ENCODE results near the gene NDUFV1. TPM values are rescaled to one million over a fixed set of nuclear protein-coding genes. Genes with fewer than 3 reads are reported as not detected.

Gene NDUFV1
- polyA plus RNA-seq, 1 donor = 209 TPM

DNA sequence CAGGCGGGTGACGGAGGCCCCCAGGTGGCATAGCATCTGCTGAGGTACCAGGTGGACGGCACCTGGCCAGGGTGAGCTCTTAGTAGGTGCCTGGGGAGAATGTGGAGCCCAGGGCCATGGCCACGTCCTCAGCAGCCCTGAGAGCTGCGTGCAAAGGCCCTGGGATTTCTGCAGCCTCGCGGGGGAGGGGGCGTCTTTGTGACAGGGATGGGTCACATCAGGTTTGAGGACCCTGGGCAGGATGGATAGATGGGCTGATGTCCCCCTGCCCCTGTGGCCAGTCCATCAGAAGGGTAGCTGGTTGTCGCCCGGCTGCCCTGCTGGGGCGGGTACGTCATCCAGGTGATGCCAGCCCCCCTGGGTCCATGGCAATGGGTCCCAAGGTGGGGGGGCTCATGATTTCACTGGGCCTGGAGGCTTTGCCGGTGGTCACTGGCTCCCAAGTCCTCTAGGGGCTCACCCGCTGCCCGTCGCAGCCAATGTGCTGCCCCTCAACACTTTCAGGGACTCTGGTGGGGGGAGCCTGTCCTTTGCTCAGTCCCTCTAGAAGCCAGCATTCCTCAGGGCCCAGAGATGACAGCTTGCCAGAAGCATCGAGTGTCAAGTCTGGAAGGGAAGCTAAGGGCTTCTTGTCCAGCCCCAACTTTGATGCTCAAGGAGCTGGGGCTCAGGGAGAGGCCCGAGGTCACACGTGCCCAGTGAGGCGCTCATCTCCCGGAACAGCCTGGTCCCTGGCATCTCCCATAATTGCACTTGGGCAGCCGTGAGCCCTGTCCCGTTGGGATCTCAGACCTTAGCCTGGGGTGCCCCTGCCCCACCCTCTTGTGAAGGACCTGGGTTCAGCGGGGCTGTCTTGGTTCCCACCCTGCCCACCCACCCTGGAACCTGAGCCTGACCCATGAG is 32.0 kb downstream of the NDUFV1 start:
- no peak for DNase-seq

DNA sequence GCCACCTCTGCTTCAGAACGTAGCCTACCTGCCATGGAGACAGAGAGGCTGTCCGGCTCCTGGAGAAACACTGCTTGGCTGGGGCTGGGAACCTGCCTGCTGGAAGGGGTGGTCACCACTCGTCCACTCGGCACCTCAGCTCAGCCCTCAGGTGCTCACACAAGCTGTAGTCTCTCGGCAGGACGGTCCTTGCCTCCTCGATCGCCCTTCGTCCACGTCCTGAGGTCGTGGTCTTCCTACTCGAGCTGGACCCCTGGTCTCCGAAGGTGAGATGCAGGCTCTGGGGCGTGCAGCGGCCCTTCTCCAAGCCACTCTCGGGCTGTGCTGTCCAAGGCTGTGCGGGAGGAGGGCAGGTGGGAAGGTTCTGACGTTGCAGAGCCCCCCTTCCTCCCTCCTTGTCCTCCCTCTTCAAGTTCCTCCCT is 32.7 kb downstream of the NDUFV1 start, which contains the start of gene TBX10:
TSS of gene TBX10 (minus strand) at position 326 of the 422 bp plus-strand sequence. CDS start at position 35, 291 bp downstream.
- no peak for DNase-seq

DNA sequence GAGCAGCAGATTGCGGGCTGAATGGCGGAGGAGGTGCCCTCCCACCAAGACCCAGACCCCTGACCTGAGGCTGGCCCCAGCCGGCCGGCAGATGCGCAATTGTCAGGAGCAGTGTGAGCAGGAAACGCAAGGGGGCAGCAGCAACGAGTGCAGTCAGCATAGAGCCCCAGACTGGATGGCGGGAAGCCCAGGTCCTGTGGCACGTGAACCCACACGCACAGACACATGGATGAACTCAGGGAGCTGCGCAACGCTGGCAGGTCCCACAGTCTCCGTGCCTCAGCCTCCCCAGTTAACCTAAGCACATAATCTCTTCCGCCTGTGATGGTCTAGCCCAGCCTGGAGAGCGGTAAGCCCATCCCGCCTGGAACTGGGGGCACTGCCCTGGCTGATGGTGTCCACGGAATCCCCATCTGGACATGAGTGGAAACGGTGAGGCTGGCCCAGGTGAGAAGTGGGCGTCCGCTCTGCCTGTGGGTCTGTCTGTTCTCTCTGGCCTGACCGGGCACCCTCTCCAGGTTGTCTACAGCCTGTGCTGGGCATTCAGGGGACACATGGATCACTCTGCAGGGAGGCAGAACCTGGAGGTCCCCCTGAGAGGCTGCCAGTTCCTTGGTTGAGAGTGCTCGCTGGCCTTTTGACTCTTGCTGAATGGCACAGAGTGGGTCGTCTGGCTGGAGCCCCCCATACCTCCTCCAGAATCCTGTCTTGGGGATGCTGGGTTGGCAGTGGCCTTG is 33.5 kb downstream of the NDUFV1 start:
- DNase-seq = no peak

DNA sequence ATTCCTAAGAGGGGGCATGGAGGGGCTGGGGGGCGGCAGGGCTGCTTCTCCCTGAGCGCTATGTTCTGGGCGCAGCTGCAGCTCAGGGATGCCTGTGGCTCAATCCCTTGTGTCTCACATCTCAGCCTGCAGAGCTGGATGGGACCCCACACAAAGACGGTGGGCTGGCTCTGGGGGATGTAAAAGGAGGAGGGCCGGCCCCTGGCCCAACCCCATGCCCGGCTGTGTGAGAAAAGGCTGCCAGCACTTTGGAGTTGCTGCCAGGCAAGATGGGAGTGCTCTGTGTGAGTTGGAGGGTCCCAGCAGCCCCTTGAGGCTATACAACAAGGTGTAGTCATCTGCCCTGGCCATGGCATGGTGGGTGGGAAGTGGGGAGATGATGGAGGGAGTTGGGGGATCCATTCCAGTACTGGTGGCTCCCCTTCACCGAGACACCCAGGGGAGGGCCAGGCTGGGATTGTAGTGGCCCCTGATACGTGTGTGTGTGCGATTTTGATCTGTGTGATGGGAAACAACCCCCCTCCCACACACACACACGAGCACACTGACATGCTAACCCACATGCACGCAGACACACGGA is 34.1 kb downstream of the NDUFV1 start:
- DNase-seq = no peak

DNA sequence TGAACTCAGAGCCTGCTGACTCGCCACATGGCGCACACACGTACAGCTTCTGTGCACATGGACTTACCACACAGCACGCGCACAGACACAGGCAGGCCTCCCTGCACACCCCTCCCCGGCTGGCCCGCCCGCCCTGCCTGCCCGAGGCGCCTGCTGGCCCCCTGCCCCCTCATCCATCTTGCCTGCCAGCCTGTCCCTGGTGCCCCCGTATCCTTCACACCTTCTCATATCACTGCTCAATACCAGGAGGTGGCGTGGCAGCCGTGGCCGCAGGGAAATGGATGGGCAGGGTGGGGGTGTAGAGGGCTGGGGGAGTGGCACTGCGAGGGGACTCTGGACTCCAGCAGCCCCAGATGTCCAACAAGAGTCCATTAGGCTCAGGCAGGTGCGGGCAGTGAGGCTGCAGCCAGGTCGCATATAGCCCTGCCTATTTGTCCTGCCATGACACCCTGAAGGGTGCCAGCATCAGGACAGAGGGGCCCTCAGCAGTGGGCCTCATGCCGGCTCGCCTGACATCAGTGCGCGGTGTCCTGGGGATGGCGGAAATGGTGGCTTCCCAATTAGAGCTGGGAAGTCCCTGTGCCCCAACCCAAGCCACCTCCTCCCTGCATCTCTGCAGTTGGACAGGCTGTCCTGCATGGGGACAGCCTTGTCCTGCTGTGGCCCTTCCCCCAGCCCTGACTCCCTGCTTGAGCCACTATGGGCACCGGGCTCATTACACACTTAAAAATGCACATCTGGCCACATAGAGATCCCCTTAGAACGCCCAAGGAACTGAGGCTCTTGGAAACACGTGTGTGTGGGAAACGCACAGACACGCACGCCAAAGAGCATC is 34.8 kb downstream of the NDUFV1 start:
- DNase-seq = no peak

DNA sequence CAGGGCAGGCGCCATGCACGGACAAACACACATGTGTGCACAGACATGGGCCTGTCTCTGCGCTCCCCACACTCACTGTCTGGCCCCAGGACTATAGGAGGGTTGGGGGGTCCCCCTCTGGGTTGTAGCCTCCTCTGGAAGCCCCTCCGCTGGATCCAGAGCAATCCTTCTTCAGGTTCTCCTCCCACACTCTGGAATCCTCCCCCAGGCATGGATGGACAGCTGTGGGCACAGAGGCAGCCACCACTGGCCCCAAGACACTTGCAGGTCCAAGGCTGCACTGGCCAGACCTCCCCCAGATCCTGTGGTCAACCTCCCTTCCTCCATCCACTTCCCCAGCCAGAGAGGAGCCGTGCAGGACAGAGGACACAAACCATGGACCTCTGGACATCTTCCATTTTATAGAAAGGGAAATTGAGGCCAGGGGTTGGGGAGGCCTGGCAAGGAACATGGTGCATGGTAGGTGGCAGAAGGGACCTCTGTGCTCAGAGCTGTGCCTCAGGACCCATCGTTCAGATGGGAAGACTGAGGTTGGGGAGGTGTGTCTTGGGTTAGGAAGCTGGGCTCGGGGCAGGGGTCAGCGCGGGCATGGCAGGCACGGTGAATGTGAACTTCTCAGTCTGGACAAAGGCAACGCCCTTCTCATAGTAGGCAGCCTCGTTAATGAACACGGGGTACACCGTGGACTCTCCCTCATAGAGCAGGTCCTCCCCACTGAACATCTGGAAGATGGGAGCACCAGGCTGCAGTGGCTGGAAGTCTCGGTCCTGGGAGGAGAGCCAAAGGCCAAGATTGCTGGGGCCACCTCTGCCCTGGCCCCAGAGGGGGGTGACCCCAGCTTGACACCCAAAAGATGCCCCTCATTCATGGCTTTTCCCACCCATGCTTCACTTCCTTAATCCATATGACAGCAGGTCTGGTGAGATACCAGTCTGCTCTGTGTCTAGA is 35.7 kb downstream of the NDUFV1 start:
- no peak for DNase-seq

DNA sequence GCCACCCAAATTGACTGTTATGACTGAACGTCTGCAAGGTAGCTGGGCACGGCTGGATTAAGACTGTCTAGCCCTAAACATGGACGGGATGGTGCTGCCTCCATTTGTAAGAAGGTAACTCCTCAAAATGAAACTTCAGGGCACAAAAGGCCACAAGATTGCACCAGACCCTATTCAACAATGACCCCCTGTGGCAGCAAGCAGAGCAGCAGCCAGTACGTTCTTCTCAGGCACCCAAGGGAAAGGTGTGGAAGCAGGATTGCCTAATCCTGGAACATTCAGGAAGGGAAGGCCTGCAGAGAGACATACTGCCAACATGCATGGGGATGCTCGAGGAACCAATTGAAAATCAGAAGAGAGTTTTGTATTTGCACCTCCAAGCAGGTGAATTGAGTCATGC is 37.3 kb downstream of the NDUFV1 start:
- no peak for DNase-seq

DNA sequence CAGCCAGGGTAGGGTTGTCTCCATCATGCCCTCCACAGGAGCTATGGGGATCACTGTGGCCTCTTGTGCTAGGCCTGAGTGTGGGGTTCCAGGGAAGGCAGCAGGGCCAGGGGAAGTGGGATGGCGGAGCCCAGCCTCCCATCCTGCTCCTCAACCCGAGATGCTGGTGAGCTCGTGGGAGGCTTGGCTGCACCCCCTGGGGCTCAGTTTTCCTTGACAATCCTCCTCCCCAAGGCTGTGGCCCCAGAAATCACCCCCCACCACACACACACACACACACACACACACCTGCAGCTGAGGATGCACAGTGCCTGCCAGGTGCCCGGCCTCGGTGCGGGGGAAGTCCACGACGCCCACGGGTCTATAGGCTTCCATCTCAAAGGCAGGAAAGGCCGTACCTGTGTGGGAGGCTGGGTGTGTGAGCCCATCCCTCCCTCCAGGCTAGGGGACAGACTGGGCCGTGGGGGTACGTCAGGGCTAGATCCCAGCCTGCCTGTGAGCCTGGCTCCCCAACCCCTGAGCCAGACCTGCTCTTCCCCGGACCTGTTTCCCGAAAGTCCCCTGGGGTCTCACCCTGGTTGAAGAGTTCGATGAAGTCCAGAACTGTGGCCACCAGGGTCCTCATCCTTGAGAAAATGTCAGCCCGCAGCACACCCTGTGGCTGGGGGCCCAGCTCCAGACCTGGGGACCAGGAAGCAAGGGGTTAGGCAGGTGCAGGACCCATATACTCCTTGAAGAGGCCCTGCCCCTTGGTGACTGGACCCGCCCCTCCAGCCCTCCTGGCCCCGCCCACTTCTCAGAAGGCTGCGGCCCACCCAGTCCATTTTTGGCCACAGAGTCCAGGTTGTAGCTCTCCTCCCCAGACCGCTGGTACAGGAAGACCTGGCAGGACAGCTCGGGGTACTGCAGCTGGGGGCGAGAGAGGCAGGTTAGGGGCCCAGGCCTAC is 38.0 kb downstream of the NDUFV1 start:
- no peak for DNase-seq

DNA sequence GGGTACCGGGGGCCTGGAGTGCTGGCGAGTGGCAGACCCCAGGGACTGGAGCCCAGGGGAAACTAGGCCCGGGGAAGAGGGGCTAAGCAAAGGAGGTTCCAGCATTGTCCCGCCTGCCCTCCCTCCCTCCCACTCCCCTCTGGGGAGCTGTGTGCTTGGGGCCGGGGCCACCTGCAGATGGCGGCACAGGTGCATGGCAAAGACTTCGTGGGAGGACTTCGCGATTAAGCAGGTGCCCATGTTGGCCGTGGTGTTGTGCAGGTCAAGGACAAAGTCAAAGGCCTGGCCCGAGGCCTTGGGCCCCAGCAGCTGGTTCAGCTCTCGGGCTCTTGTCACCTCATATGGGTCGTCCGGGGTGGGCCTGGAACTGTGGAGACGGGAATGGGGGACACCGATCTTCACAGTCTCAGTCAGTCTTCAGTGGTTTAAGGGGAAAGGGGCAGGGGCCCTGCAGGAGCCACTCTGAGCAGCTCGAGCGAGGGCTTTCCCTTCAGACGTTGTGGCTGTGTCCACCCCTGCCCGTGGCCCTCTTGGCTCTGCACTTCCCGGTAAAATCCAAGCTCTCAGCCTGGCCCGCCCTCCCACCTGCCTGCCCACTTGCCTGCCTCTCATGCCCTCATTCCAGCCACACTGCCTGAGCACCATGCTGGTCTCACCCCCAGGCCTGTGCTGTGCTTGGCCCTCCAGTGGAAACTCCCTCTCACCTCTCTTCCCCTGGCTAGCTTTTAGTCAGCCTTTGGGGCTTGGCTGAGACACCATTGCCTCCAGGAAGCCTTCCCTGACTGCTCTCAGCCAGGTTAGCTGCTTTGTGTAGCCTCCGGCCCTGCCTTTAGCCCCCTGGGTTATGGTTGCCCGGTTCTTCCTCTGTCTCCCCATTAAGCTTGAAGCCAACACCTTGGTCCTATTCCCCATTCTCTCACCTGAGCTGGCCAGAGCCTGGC is 39.1 kb downstream of the NDUFV1 start:
- DNase-seq = no peak

DNA sequence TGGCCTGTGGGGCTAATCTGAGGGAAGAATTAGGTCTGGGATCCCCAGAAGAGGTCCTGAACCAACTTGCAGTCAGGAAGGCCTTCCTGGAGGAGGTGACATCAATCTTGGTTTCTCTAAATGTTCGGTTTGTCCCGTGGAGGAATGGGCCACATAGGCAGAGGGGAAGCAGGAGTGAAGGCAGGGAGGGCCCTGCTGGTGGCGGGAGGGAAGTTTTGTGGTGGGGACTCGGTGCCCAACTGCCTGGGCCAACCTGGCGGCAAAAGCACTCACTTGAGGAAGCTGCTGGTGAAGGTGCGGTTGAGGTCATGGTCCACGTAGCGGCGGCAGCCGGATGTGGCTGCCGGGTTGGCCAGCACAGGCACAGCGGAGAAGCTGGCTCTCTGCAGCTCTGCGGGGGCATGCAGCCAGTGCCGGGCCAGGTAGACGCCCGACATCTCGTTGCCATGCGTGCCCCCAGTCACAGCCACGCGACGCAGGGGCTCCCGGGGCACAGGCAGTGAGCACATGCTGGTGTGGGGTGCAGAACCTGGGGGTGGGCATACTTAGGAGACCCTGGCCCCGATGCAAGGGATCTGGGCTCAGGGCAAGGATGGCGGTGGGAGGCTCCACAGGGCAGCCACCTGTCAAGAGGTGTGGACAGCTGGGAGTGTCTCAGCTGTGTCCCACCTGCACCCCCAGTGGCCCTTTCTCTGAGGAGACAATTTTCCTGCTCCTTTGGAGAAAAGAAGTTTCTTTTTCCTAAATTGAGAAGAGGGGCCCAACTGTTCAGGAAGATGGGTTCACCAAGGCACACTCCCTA is 40.0 kb downstream of the NDUFV1 start:
- DNase-seq = no peak

DNA sequence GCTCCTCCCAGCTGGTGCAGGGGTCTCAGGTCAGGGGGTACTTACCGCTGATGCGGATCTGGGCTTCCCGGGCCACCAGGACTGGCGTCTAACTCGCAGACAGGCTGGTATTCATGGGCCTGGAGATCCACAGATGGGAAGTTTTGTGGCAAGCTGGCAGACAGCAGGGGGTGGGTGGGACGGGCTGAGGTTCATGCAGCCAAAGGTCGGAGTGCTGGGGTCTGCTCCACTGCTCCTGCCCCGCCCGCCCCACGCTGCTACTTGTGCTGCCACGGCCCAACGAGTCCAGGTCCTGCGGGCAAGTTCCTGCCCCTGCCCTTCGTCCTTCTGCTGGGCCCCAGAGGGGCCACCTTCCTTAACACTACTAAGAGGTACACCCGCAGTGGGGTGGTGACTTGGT is 40.7 kb downstream of the NDUFV1 start:
- no peak for DNase-seq

DNA sequence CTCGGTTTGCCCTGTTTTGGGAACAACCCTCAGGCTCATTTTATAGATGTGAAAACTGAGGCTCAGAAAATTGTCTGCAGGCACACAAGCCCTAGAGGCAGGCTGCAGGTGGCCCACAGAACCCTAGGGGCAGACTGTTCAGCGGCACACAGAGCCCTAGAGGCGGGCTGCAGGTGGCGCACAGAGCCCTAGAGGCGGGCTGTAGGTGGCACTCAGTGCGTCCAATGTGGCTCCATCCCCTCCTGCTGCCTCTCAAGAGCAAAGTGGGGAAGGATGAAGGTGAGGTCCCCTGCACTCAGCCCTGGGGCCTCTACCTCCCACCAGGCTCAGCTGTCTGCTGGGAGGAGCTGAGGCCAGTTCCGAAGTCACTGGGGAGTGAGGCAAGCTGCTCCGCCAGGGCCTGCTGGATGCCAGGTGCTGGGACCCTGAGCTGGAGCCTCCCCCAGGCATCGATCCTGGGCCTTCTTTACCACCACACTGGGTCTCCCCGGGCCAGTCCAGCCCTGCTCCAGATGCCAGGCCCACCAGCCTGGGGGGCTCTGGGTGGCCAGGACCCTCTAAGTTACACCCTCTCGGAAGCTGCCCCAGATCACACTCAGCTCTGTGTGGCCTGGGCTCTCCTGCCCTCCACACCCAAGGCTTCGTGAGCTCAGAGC is 41.5 kb downstream of the NDUFV1 start:
- DNase-seq = no peak

DNA sequence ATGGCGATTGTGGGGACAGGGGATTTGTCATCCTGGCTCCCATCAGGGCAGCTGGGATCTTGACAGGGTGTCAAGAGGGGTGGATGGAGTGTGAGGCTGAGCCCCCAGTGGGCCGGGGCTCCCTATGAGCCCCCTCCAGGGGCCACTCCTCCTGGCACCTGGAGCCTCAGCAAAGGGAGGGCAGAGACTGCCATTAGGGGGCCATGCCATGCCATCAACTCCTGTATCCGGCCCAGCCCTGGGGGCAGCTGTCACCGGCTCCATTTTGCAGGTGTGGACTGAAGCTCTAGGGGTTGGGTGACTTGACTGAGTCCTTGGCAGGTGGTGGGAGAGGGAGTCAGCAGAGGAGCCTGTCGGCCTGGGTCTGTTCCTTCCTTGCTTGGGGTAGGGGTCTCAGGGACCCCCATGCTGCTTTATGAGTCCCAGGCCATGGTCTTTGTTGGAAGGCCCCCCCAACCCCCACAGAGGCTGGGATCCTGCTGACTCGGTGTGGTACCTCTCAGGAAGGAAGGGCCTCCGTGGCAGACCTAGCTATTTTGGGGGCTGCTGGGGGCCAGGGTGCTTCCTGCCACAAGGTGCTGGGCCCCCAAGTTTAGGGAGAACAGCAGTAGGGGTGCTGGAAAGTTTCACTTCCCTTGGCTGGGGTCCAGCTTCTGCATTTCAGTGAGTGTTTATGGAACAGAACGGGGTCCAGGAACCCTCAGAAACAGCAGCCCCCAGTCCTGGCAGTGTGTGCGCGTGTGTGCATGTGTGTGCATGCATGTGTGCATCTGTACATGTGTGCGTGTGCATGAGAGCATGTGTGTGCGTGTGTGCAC is 42.3 kb downstream of the NDUFV1 start:
- no peak for DNase-seq

DNA sequence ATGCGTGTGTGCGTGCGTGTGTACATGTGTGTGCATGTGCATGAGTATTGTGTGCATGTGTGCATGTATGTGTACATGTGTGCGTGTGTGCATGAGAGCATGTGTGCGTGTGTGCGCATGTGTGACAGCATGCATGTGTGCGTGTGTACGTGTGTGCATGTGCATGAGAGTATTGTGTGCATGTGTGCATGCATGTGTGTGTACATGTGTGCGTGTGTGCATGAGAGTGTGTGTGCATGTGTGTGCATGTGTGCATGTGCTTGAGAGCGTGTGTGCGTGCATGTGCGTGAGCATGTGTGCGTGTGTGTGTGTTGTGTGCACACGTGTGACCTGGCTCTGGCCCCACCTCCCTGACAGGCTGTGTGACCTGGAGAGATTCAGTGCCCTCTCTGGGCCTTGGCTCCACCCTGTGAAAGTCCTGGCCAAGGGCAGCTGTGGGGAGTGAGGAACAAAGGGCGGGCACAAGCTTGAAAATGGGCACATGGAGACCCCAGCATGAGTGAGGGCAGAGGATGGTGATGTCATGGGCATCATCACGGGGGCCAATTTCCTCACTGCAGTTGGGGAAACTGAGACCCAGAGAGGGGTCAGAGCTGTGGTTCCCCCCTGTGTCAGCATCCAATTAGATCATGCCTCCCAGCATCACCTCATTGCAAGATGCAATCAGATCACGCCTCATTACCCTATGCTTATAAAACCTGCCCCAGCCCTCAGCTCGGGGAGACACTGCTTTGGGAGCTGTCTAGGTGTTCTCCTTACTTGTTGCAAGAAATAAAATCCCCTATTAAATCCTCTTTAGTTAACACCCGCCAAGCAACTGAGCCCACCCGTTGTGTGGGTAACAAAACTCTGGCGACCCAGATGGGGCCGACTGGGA is 43.1 kb downstream of the NDUFV1 start:
- DNase-seq = no peak

Measured in left kidney (tissue), 2 donors.